HepG2 (cell line): ENCODE results near the gene SHLD1. TPM values are rescaled to one million over a fixed set of nuclear protein-coding genes. Genes with fewer than 3 reads are reported as not detected.

Source experiments
- AHDC1 ChIP-seq: sonication (generic); formaldehyde crosslinking; IDR thresholded peaks from 2 replicates; pipeline ENCODE4 v1.5.1; 2020; ENCODE audit warnings: mild to moderate bottlenecking, missing genetic modification reagents, borderline replicate concordance
- ASH2L ChIP-seq: fragments of 300-600, 200-600 bp; sonication (generic); IDR thresholded peaks from 2 replicates; pipeline ENCODE4 v1.7.0; 2017; ENCODE audit warnings: low read depth, mild to moderate bottlenecking, moderate library complexity, mixed read lengths, low read length; ENCODE audit not compliant: insufficient read length
- ELF1 ChIP-seq: sonication (generic); formaldehyde crosslinking; IDR thresholded peaks from 2 replicates; pipeline ENCODE4 v1.4.0; 2020; ENCODE audit warnings: missing genetic modification reagents
- GATAD2A ChIP-seq: IDR thresholded peaks from 2 replicates; pipeline ENCODE4 v1.6.1; 2016
- KLF16 ChIP-seq, 2 experiments: sonication (generic) in 1 of 2; formaldehyde crosslinking in 1 of 2; IDR thresholded peaks; 2 replicates each; pipeline versions ENCODE4 v1.6.1 to v1.8.0; 2016 to 2023; ENCODE audit warnings: missing genetic modification reagents in 2 of 2, missing compliant biosample characterization in 1 of 2
- MEF2D ChIP-seq: sonication (generic); formaldehyde crosslinking; IDR thresholded peaks from 2 replicates; pipeline ENCODE4 v1.5.1; 2020; ENCODE audit warnings: mild to moderate bottlenecking, missing genetic modification reagents
- MEIS1 ChIP-seq: sonication (generic); formaldehyde crosslinking; IDR thresholded peaks from 2 replicates; pipeline ENCODE4 v1.9.0; 2021; ENCODE audit warnings: mild to moderate bottlenecking, missing genetic modification reagents, moderate library complexity, borderline replicate concordance
- NR2F1 ChIP-seq, 2 experiments: fragments of 450-650 bp in 1 of 2; formaldehyde crosslinking in 1 of 2; IDR thresholded peaks; 2 replicates each; pipeline versions ENCODE4 v1.5.0 to v1.6.1; 2016 to 2020; ENCODE audit warnings: mild to moderate bottlenecking in 1 of 2, missing compliant biosample characterization in 1 of 2, missing genetic modification reagents in 1 of 2, moderate library complexity in 1 of 2
- RBAK ChIP-seq: sonication (generic); formaldehyde crosslinking; IDR thresholded peaks from 2 replicates; pipeline ENCODE4 v1.5.1; 2020; ENCODE audit warnings: mild to moderate bottlenecking, missing genetic modification reagents
- THAP9 ChIP-seq: sonication (generic); formaldehyde crosslinking; IDR thresholded peaks from 2 replicates; pipeline ENCODE4; 2020; ENCODE audit warnings: missing genetic modification reagents, mild to moderate bottlenecking, borderline replicate concordance
- TRIM22 ChIP-seq: fragments of 450-650 bp; IDR thresholded peaks from 2 replicates; pipeline ENCODE4 v1.6.1; 2017
- ZBTB37 ChIP-seq: sonication (generic); formaldehyde crosslinking; IDR thresholded peaks from 2 replicates; pipeline ENCODE4 v1.4.0; 2020; ENCODE audit warnings: mild to moderate bottlenecking, missing genetic modification reagents
- ZHX1 ChIP-seq: sonication (generic); formaldehyde crosslinking; IDR thresholded peaks from 2 replicates; pipeline ENCODE4 v1.8.1; 2022; ENCODE audit warnings: low read depth, mild to moderate bottlenecking, missing genetic modification reagents
- polyA plus RNA-seq, 8 experiments: library from polyadenylated mRNA; depleted of rRNA in 3 of 8; stranded (reverse) in 7 of 8; unstranded in 1 of 8; fragments of >200 nt; fragmentation: Illumina TruSeq in 4 of 8; extraction: Trizol in 4 of 8; gene quantifications; 2 replicates each; pipeline versions ENCODE4 v1.2.1 to v1.2.3, GENCODE V29; 2011 to 2016; ENCODE audit warnings: low read depth in 4 of 8, missing spikeins in 1 of 8, mixed read lengths in 1 of 8; ENCODE audit not compliant: insufficient read depth in 1 of 8
- total RNA-seq, 5 experiments: library from RNA; depleted of rRNA; stranded (reverse); fragments of >200 nt; fragmentation: Illumina TruSeq; extraction: Trizol; gene quantifications; 2 replicates each; pipeline ENCODE4 v1.2.3, GENCODE V29; 2016; ENCODE audit warnings: low read depth in 1 of 5

SHLD1 gene
- total and polyA plus RNA-seq, 2 of the 13 experiments (the other 11 are each of a cell fraction or from before 2014, with no cell fraction given) = 8.9 to 10.0 TPM

- TF ChIP-seq AHDC1 (CRISPR knock-in tag) (peak; percentile 53; the same call in 1 of the 2 replicates), RBAK (CRISPR knock-in tag) (no peak), MEF2D (no peak; the same call in 1 of the 2 replicates), THAP9 (CRISPR knock-in tag) (peak; percentile 89), MEIS1 (CRISPR knock-in tag) (peak; percentile 27; the same call in 1 of the 2 replicates), ELF1 (CRISPR knock-in tag) (peak; percentile 98), ASH2L (no peak), ZBTB37 (no peak), ZHX1 (CRISPR knock-in tag) (peak; percentile 99), GATAD2A (CRISPR knock-in tag) (peak; percentile 82), KLF16 (CRISPR knock-in tag; IDR thresholded peaks at IDR 0.05) (peak in 1 of 2 experiments; percentile 82; a peak in 2 of 4 replicates), NR2F1 (CRISPR knock-in tag; IDR thresholded peaks at IDR 0.05) (peak in 1 of 2 experiments; percentile 59; a peak in 2 of 4 replicates), TRIM22 (no peak)
These were observed at the start of gene SHLD1 (continued) for GRCh38 chr20:5749952-5750779.
